IPS DF 6.9 (cell line): ENCODE data around the gene DOCK11.

ENCODE experiments used
- DNase-seq: peaks from one replicate; pipeline ENCODE4 v3.0.0-alpha.2; 2013; ENCODE audit warnings: low read depth, low spot score
- H3K27ac ChIP-seq: one replicate; pipeline ENCODE4 v1.5.1; 2013; ENCODE audit warnings: low read length, control low read depth
- H3K27me3 ChIP-seq: 2 replicates; pipeline ENCODE4 v1.6.1; 2013; ENCODE audit warnings: mild to moderate bottlenecking, low read length; ENCODE audit not compliant: control insufficient read depth, insufficient read depth
- H3K36me3 ChIP-seq: 2 replicates; pipeline ENCODE4 v1.6.1; 2013; ENCODE audit warnings: low read length; ENCODE audit not compliant: control insufficient read depth, insufficient read depth
- H3K4me1 ChIP-seq: 2 replicates; pipeline ENCODE4 v1.6.1; 2013; ENCODE audit warnings: low read length; ENCODE audit not compliant: control insufficient read depth, insufficient read depth
- H3K4me3 ChIP-seq: 2 replicates; pipeline ENCODE4 v1.5.1; 2013; ENCODE audit warnings: mild to moderate bottlenecking, low read length
- H3K9me3 ChIP-seq: 2 replicates; pipeline ENCODE4 v1.6.1; 2013; ENCODE audit warnings: low read length, inconsistent platforms; ENCODE audit not compliant: control insufficient read depth, insufficient read depth
- WGBS: extraction: QIAGEN DNeasy Blood & Tissue Kit; methylation state at CpG from one replicate; pipeline ENCODE4 v1.1.7; 2013; ENCODE audit warnings: mixed read lengths, missing lambda C conversion rate; ENCODE audit not compliant: insufficient read length, insufficient coverage; 5-methylcytosine and 5-hydroxymethylcytosine counted together

Gene DOCK11

GRCh38 chrX:118519411-118520215, 24.0 kb downstream of the DOCK11 start:
- H3K27me3 ChIP-seq: no peaks in the 10 kb centered on the region
- no peak overlapping the region for H3K27ac ChIP-seq
- no peak for DNase-seq
- H3K4me3 ChIP-seq: no peak overlapping the region
- H3K36me3 ChIP-seq: no peaks in the 10 kb centered on the region
- H3K9me3 ChIP-seq: no peaks in the 10 kb centered on the region
- no CpG with 5 or more reads among the region's 3 CpGs for WGBS
- no peaks in the 10 kb centered on the region for H3K4me1 ChIP-seq

GRCh38 chrX:118520216-118521206, 24.9 kb downstream of the DOCK11 start:
- H3K27me3 ChIP-seq: no peaks in the 10 kb centered on the region
- no peak for DNase-seq
- WGBS: no CpG with 5 or more reads among the region's 5 CpGs
- no peaks in the 10 kb centered on the region for H3K36me3 ChIP-seq
- H3K9me3 ChIP-seq: no peaks in the 10 kb centered on the region
- no peak overlapping the region for H3K4me3 ChIP-seq
- no peak overlapping the region for H3K27ac ChIP-seq
- H3K4me1 ChIP-seq: no peaks in the 10 kb centered on the region

- Histone ChIP-seq H3K4me1 (no peaks in the 10 kb centered on the region), H3K4me3 (no peak overlapping the region), H3K9me3 (no peaks in the 10 kb centered on the region), H3K27me3 (no peaks in the 10 kb centered on the region), H3K36me3 (no peaks in the 10 kb centered on the region), H3K27ac (no peak overlapping the region)
- WGBS: no CpG with 5 or more reads among the region's 3 CpGs
- no peak for DNase-seq
These were observed 25.8 kb downstream of the DOCK11 start for GRCh38 chrX:118521435-118521834.

DNA sequence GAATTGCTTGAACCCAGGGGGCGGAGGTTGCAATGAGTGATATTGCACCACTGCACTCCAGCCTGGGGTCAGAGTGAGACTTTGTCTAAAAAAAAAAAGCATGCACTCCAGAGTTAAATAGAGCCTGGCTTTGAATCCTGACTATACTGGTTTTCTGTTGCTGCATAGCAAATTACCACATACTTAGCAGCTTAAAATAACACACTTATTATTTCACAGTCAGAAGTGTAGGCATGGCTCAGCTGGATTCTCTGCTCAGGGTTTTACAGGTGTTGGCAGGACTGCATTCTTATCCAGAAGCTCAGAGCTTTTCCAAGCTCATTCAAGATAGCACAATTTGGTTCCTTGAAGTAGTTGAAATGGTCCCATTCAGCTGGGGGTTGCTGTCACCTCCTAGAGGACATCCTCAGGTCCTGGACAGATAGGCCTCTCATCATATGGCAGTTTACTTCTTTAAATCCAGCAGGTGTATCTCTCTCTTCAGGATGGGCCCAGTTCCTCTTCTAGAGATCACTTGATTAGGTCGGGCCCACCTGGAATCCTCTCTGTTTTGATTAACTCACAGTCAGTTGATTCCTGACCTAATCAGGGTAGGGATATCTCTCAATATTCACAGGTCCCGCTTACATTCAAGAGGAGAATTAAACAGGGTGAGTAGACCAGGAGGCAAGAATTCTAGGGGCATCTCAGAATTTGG, 26.8 kb downstream of the DOCK11 start:
- Histone ChIP-seq H3K9me3 (no peaks in the 10 kb centered on the region), H3K4me1 (no peaks in the 10 kb centered on the region), H3K27ac (no peak overlapping the region), H3K36me3 (no peaks in the 10 kb centered on the region), H3K4me3 (no peak overlapping the region), H3K27me3 (no peaks in the 10 kb centered on the region)
- no CpG with 5 or more reads among the region's 3 CpGs for WGBS
- DNase-seq: no peak

DNA sequence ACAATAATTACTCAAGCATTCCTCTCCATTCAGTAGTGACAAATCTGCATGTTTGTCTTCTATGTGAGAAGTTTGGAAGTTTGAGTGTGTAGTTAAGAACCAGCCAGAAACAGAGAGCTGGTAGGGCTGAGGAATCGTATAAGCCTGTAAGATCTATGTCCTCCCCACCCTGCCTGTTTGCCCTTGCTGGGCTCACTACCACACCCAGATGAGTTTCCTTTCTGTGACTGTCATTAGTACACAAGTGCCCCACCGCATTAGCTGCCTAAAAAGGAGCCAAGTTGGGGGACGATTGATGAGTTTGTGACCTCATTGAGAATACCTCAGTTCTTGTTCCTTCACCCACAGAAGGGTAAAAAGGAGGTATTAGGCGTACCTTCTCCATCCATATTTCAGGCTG, 28.3 kb downstream of the DOCK11 start:
- WGBS: no CpG with 5 or more reads among the region's 4 CpGs
- no peak overlapping the region for H3K27ac ChIP-seq
- no peaks in the 10 kb centered on the region for H3K36me3 ChIP-seq

DNA sequence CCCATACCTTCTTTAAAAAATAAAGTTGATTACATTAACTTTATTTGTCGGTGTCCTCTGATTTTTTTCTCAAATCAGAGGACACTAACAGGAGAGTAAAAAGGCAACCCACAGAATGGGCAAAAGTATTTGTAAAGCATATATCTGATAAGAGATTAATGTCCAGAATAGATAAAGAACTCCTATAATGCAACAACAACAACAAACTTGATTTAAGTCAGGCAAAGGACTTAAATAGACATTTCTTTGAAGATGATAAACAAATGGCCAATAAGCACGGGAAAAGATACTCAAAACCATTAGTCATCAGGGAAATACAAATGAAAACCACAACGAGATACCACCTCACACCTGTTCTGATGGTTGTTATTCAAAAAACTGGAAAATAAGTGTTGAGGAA, 28.7 kb downstream of the DOCK11 start:
- Histone ChIP-seq H3K4me1 (no peaks in the 10 kb centered on the region), H3K27ac (no peak overlapping the region), H3K9me3 (no peaks in the 10 kb centered on the region), H3K27me3 (no peaks in the 10 kb centered on the region), H3K4me3 (no peak overlapping the region), H3K36me3 (no peaks in the 10 kb centered on the region)
- WGBS: no CpG with 5 or more reads among the region's 3 CpGs
- no peak for DNase-seq

More for the DNA sequence above, 28.3 kb downstream of the DOCK11 start:
- Histone ChIP-seq H3K9me3 (no peaks in the 10 kb centered on the region), H3K4me1 (no peaks in the 10 kb centered on the region), H3K4me3 (no peak overlapping the region), H3K27me3 (no peaks in the 10 kb centered on the region)
- DNase-seq: no peak

DNA sequence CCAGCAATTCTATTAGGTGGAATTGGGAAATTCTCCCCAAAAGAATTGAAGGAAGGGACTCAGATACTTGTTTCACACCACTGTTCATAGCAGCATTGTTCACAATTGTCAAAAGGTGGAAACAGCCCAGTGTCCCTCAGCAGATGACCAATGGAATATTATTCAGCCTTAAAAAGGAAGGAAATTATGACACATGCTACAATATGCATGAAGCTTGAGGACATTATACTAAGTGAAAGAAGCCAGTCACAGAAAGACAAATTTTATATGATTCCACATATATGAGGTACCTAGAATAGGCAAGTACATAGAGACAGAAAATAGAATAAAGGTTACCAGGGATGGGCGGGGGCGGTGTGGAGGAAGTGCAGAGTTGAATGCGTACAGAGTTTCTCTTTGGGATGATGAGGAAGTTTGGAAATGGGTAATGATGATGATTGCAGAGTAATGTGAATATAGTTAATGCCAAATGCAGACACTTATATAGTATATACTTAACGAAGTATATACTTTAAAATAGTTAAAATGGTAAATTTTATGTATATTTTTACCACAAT, 29.6 kb downstream of the DOCK11 start:
- DNase-seq: no peak
- Histone ChIP-seq H3K4me3 (no peak overlapping the region), H3K36me3 (no peaks in the 10 kb centered on the region), H3K27me3 (no peaks in the 10 kb centered on the region), H3K27ac (no peak overlapping the region), H3K4me1 (no peaks in the 10 kb centered on the region), H3K9me3 (no peaks in the 10 kb centered on the region)
- 100% methylated on average over 1 of the region's 4 CpGs for WGBS

DNA sequence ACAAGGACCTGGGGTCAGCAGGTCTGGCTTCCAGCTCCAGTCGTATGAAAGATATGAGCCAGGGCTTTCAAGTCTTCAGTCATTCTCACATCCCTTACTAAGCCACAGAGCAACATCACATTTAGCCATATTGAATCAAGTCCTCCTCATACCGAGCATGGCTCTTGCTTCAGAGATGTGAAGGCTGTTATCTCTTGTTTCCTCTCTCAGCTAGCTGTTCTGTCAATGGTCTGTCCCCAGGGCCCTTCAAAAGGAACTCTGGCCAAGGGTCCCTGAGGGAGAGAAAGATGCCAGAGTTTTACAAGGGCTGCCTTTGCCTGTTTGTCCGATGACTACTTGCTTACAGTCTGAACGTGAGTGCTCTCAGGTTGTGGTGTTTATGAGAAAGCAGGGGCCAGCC, 30.5 kb downstream of the DOCK11 start:
- no CpG with 5 or more reads among the region's 4 CpGs for WGBS
- DNase-seq: no peak
- no peaks in the 10 kb centered on the region for H3K9me3 ChIP-seq
- H3K4me1 ChIP-seq: no peaks in the 10 kb centered on the region
- no peaks in the 10 kb centered on the region for H3K36me3 ChIP-seq
- H3K27ac ChIP-seq: no peak overlapping the region
- H3K4me3 ChIP-seq: no peak overlapping the region
- H3K27me3 ChIP-seq: no peaks in the 10 kb centered on the region

GRCh38 chrX:118528071-118528737, 32.6 kb downstream of the DOCK11 start:
- no peak for DNase-seq
- Histone ChIP-seq H3K4me1 (no peaks in the 10 kb centered on the region), H3K36me3 (no peaks in the 10 kb centered on the region), H3K9me3 (no peaks in the 10 kb centered on the region), H3K27me3 (no peaks in the 10 kb centered on the region), H3K4me3 (no peak overlapping the region), H3K27ac (no peak overlapping the region)
- WGBS: no CpG with 5 or more reads among the region's 10 CpGs
